Uterus (tissue), 2 donors: ENCODE results near the gene YBX3.

Experiments used
- POLR2A ChIP-seq, 2 donors: fragments of 450-650 bp; IDR thresholded peaks; one replicate each; pipeline ENCODE4 v1.6.1; 2016; ENCODE audit warnings: antibody characterized with exemption in 2 of 2, mild to moderate bottlenecking in 1 of 2, moderate library complexity in 1 of 2
- TF ChIP-seq, protein P1 (sequence below), 4 experiments: fragments of 200-600 bp in 2 of 4; fragments of 450-650 bp in 2 of 4; sonication (generic) in 2 of 4; IDR thresholded peaks; one replicate each; pipeline ENCODE4 v1.5.1; 2016 to 2019; ENCODE audit warnings: antibody characterized with exemption in 4 of 4, mild to moderate bottlenecking in 2 of 4, moderate library complexity in 1 of 4

DNA sequence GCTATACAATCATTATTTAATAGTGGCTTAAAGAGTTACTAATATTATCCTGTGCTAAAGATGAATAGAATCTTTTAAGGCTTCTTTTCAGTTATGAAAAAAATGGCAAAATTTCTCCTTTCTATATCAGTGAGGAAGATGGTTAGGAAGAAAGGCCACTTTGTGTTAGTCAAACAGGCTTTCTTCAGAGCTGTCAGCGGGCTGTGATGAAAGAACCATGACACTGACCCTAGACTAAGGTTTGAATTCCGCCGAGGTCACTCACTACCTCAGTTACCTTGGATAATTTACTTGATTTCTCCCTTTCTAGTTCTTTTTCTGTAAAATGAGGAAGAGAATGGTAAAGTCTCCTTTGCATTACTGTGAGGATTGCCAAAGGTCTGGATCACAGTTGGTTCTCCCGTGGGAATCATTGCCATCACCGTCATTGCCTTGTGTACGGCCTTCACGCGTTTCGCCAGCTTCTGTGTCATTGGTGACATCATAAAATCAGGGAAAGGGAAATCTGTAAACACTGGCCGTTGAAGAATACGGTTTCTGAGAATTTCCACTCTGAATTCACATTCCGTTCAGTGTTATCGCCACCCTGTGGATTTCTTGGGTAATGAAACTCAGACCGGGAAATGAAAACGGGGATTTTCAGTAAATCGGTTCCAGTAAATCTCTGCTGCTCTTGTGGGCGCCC, 26.7 kb upstream of the YBX3 start:
- TF ChIP-seq, protein P1, sequence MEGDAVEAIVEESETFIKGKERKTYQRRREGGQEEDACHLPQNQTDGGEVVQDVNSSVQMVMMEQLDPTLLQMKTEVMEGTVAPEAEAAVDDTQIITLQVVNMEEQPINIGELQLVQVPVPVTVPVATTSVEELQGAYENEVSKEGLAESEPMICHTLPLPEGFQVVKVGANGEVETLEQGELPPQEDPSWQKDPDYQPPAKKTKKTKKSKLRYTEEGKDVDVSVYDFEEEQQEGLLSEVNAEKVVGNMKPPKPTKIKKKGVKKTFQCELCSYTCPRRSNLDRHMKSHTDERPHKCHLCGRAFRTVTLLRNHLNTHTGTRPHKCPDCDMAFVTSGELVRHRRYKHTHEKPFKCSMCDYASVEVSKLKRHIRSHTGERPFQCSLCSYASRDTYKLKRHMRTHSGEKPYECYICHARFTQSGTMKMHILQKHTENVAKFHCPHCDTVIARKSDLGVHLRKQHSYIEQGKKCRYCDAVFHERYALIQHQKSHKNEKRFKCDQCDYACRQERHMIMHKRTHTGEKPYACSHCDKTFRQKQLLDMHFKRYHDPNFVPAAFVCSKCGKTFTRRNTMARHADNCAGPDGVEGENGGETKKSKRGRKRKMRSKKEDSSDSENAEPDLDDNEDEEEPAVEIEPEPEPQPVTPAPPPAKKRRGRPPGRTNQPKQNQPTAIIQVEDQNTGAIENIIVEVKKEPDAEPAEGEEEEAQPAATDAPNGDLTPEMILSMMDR (IDR thresholded peaks at IDR 0.05) = peak; percentile 91 to 94 (median 92)
- TF ChIP-seq POLR2A (IDR thresholded peaks at IDR 0.05) = peak in 1 of 2 donors; percentile 10
